Activated T-cell treated with anti-CD3 and anti-CD28 coated beads, Interleukin-2, amount 50 U/mL, for 48 hours (primary cell): ENCODE measurements around the gene RPTOR.

Source experiments
- DNase-seq, 2 experiments: peaks; one replicate each; pipeline ENCODE4 v3.0.0-alpha.2; 2020

The RPTOR gene

GRCh38 chr17:81009136-81009535, 464.5 kb downstream of the RPTOR start:
- DNase-seq: no peak

GRCh38 chr17:81010935-81011334, 466.3 kb downstream of the RPTOR start:
- DNase-seq: no peak

- DNase-seq: no peak
These were observed 467.3 kb downstream of the RPTOR start for GRCh38 chr17:81011951-81012350.

- no peak for DNase-seq
These were observed 468.2 kb downstream of the RPTOR start for GRCh38 chr17:81012574-81013447.

- no peak for DNase-seq
These were observed 469.0 kb downstream of the RPTOR start for GRCh38 chr17:81013642-81014041.

GRCh38 chr17:81015136-81015535, 470.5 kb downstream of the RPTOR start:
- DNase-seq: no peak
